Activated naive CD8-positive, alpha-beta T cell (primary cell): ENCODE results near the gene COL27A1.

Experiments
- H3K27ac Mint-ChIP-seq: one replicate; pipeline ENCODE4 v1.8.0; 2021; ENCODE audit warnings: mixed read lengths
- H3K27me3 Mint-ChIP-seq: one replicate; pipeline ENCODE4 v1.8.0; 2021; ENCODE audit warnings: mixed read lengths
- H3K36me3 Mint-ChIP-seq: one replicate; pipeline ENCODE4 v1.8.0; 2021; ENCODE audit warnings: mixed read lengths
- H3K4me1 Mint-ChIP-seq: one replicate; pipeline ENCODE4 v1.8.0; 2021; ENCODE audit warnings: low read depth, mixed read lengths
- H3K4me3 Mint-ChIP-seq: one replicate; pipeline ENCODE4 v1.8.0; 2021; ENCODE audit warnings: mild to moderate bottlenecking, mixed read lengths
- H3K9me3 Mint-ChIP-seq: one replicate; pipeline ENCODE4 v1.8.0; 2021; ENCODE audit warnings: low read depth, mixed read lengths

COL27A1 gene

GRCh38 chr9:114308361-114308950, 153.1 kb downstream of the COL27A1 start:
- no peaks in the 10 kb centered on the region for H3K36me3 Mint-ChIP-seq

GRCh38 chr9:114309096-114309495, 153.8 kb downstream of the COL27A1 start:
- Mint-ChIP-seq H3K27ac (no peak overlapping the region), H3K4me1 (peaks cover 4% of the 10 kb centered on the region), H3K27me3 (no peaks in the 10 kb centered on the region), H3K4me3 (no peak overlapping the region), H3K9me3 (no peaks in the 10 kb centered on the region), H3K36me3 (no peaks in the 10 kb centered on the region)

More at GRCh38 chr9:114308361-114308950, 153.1 kb downstream of the COL27A1 start:
- H3K4me1 Mint-ChIP-seq = peaks cover 4% of the 10 kb centered on the region
- no peak overlapping the region for H3K4me3 Mint-ChIP-seq
- no peaks in the 10 kb centered on the region for H3K27me3 Mint-ChIP-seq
- H3K27ac Mint-ChIP-seq = no peak overlapping the region
- H3K9me3 Mint-ChIP-seq = no peaks in the 10 kb centered on the region

GRCh38 chr9:114310471-114311450, 155.4 kb downstream of the COL27A1 start:
- H3K36me3 Mint-ChIP-seq = no peaks in the 10 kb centered on the region
- H3K27ac Mint-ChIP-seq = no peak overlapping the region
- H3K4me3 Mint-ChIP-seq = no peak overlapping the region
- H3K9me3 Mint-ChIP-seq = no peaks in the 10 kb centered on the region
- H3K27me3 Mint-ChIP-seq = no peaks in the 10 kb centered on the region
- H3K4me1 Mint-ChIP-seq = peaks cover under 1% of the 10 kb centered on the region

GRCh38 chr9:114311571-114312512, 156.5 kb downstream of the COL27A1 start:
- H3K4me1 Mint-ChIP-seq = no peaks in the 10 kb centered on the region
- no peaks in the 10 kb centered on the region for H3K27me3 Mint-ChIP-seq
- no peak overlapping the region for H3K4me3 Mint-ChIP-seq
- H3K36me3 Mint-ChIP-seq = no peaks in the 10 kb centered on the region
- no peak overlapping the region for H3K27ac Mint-ChIP-seq
- H3K9me3 Mint-ChIP-seq = no peaks in the 10 kb centered on the region

- Mint-ChIP-seq H3K36me3 (no peaks in the 10 kb centered on the region), H3K27me3 (no peaks in the 10 kb centered on the region), H3K4me3 (no peak overlapping the region), H3K27ac (no peak overlapping the region), H3K4me1 (no peaks in the 10 kb centered on the region), H3K9me3 (no peaks in the 10 kb centered on the region)
These were observed 157.2 kb downstream of the COL27A1 start for GRCh38 chr9:114312513-114312875.

GRCh38 chr9:114313186-114313585, 157.8 kb downstream of the COL27A1 start:
- no peaks in the 10 kb centered on the region for H3K27me3 Mint-ChIP-seq
- no peaks in the 10 kb centered on the region for H3K36me3 Mint-ChIP-seq
- no peaks in the 10 kb centered on the region for H3K9me3 Mint-ChIP-seq
- no peak overlapping the region for H3K4me3 Mint-ChIP-seq
- no peaks in the 10 kb centered on the region for H3K4me1 Mint-ChIP-seq
- no peak overlapping the region for H3K27ac Mint-ChIP-seq

GRCh38 chr9:114314256-114314867, 159.0 kb downstream of the COL27A1 start:
- Mint-ChIP-seq H3K9me3 (no peaks in the 10 kb centered on the region), H3K36me3 (no peaks in the 10 kb centered on the region), H3K4me1 (no peaks in the 10 kb centered on the region), H3K27ac (no peak overlapping the region), H3K27me3 (no peaks in the 10 kb centered on the region), H3K4me3 (no peak overlapping the region)

- no peaks in the 10 kb centered on the region for H3K9me3 Mint-ChIP-seq
- H3K27me3 Mint-ChIP-seq = no peaks in the 10 kb centered on the region
These were observed 159.8 kb downstream of the COL27A1 start for GRCh38 chr9:114314881-114315722.

GRCh38 chr9:114315723-114316363, 160.5 kb downstream of the COL27A1 start:
- no peaks in the 10 kb centered on the region for H3K27me3 Mint-ChIP-seq
- no peaks in the 10 kb centered on the region for H3K9me3 Mint-ChIP-seq
- no peak overlapping the region for H3K27ac Mint-ChIP-seq
- H3K36me3 Mint-ChIP-seq = no peaks in the 10 kb centered on the region
- no peak overlapping the region for H3K4me3 Mint-ChIP-seq
- H3K4me1 Mint-ChIP-seq = no peaks in the 10 kb centered on the region

More at GRCh38 chr9:114314881-114315722, 159.8 kb downstream of the COL27A1 start:
- Mint-ChIP-seq H3K36me3 (no peaks in the 10 kb centered on the region), H3K27ac (no peak overlapping the region), H3K4me3 (no peak overlapping the region), H3K4me1 (no peaks in the 10 kb centered on the region)

GRCh38 chr9:114316605-114317230, 161.4 kb downstream of the COL27A1 start:
- H3K27me3 Mint-ChIP-seq = no peaks in the 10 kb centered on the region
- H3K4me1 Mint-ChIP-seq = no peaks in the 10 kb centered on the region
- H3K27ac Mint-ChIP-seq = no peak overlapping the region
- H3K9me3 Mint-ChIP-seq = no peaks in the 10 kb centered on the region
- H3K4me3 Mint-ChIP-seq = no peak overlapping the region
- H3K36me3 Mint-ChIP-seq = no peaks in the 10 kb centered on the region

- H3K9me3 Mint-ChIP-seq = no peaks in the 10 kb centered on the region
- H3K4me3 Mint-ChIP-seq = no peak overlapping the region
- H3K27me3 Mint-ChIP-seq = no peaks in the 10 kb centered on the region
- H3K27ac Mint-ChIP-seq = no peak overlapping the region
- H3K36me3 Mint-ChIP-seq = no peaks in the 10 kb centered on the region
- H3K4me1 Mint-ChIP-seq = no peaks in the 10 kb centered on the region
These were observed 162.5 kb downstream of the COL27A1 start for GRCh38 chr9:114317665-114318357.

GRCh38 chr9:114318416-114318815, 163.1 kb downstream of the COL27A1 start:
- Mint-ChIP-seq H3K27ac (no peak overlapping the region), H3K4me3 (no peak overlapping the region), H3K27me3 (no peaks in the 10 kb centered on the region), H3K36me3 (no peaks in the 10 kb centered on the region), H3K4me1 (no peaks in the 10 kb centered on the region), H3K9me3 (no peaks in the 10 kb centered on the region)
